ENCODE data around the gene KCNJ12.
"Not testable (repeated sequence)": the region's sequence is repeated elsewhere in the genome, so short reads cannot be mapped to it uniquely, and the experiment has no call there.

KCNJ12 gene

GRCh38 chr17:21451975-21452374 lies 75.8 kb downstream of the KCNJ12 start:
- Histone ChIP-seq H3K9ac (ENCODE audit: low read depth in 1 of 2, low read length in 2 of 2) (no peak overlapping the region), H3K27ac (ENCODE audit: low read depth, low read length) (no peak overlapping the region), H3K4me1 (ENCODE audit: control insufficient read depth in 1 of 2, insufficient read depth in 2 of 2, low read length in 2 of 2) (no peaks in the 10 kb centered on the region)

GRCh38 chr17:21452377-21453143 lies 76.4 kb downstream of the KCNJ12 start:
- H3K27me3 ChIP-seq (ENCODE audit: control insufficient read depth in 1 of 2, insufficient read depth in 2 of 2, low read length in 2 of 2): no peaks in the 10 kb centered on the region
- no peak overlapping the region for H3K27ac ChIP-seq (ENCODE audit: low read depth, low read length)
- peak overlapping the region; percentile 16 to 17 for H3K4me3 ChIP-seq (ENCODE audit: low read depth in 1 of 2, low read length in 2 of 2)
- no peaks in the 10 kb centered on the region for H3K4me1 ChIP-seq (ENCODE audit: control insufficient read depth in 1 of 2, insufficient read depth in 2 of 2, low read length in 2 of 2)
- no peak overlapping the region for H3K9ac ChIP-seq (ENCODE audit: low read depth in 1 of 2, low read length in 2 of 2)
- no peaks in the 10 kb centered on the region for H3K9me3 ChIP-seq (ENCODE audit: control insufficient read depth in 1 of 2, low read length in 2 of 2)
- no peaks in the 10 kb centered on the region for H3K36me3 ChIP-seq (ENCODE audit: control insufficient read depth in 1 of 2, insufficient read depth in 2 of 2, low read length in 2 of 2)

More at GRCh38 chr17:21451975-21452374, 75.8 kb downstream of the KCNJ12 start:
- Histone ChIP-seq H3K4me3 (ENCODE audit: low read depth in 1 of 2, low read length in 2 of 2) (no peak overlapping the region), H3K27me3 (ENCODE audit: control insufficient read depth in 1 of 2, insufficient read depth in 2 of 2, low read length in 2 of 2) (no peaks in the 10 kb centered on the region), H3K36me3 (ENCODE audit: control insufficient read depth in 1 of 2, insufficient read depth in 2 of 2, low read length in 2 of 2) (no peaks in the 10 kb centered on the region), H3K9me3 (ENCODE audit: control insufficient read depth in 1 of 2, low read length in 2 of 2) (no peaks in the 10 kb centered on the region)

- no peak overlapping the region for H3K4me3 ChIP-seq (ENCODE audit: low read depth in 1 of 2, low read length in 2 of 2)
- no peaks in the 10 kb centered on the region for H3K27me3 ChIP-seq (ENCODE audit: control insufficient read depth in 1 of 2, insufficient read depth in 2 of 2, low read length in 2 of 2)
- no peaks in the 10 kb centered on the region for H3K4me1 ChIP-seq (ENCODE audit: control insufficient read depth in 1 of 2, insufficient read depth in 2 of 2, low read length in 2 of 2)
- no peaks in the 10 kb centered on the region for H3K9me3 ChIP-seq (ENCODE audit: control insufficient read depth in 1 of 2, low read length in 2 of 2)
- H3K27ac ChIP-seq (ENCODE audit: low read depth, low read length): no peak overlapping the region
- no peaks in the 10 kb centered on the region for H3K36me3 ChIP-seq (ENCODE audit: control insufficient read depth in 1 of 2, insufficient read depth in 2 of 2, low read length in 2 of 2)
- H3K9ac ChIP-seq (ENCODE audit: low read depth in 1 of 2, low read length in 2 of 2): no peak overlapping the region
These were observed 77.2 kb downstream of the KCNJ12 start for GRCh38 chr17:21453144-21453898.

- H3K27ac ChIP-seq (ENCODE audit: low read depth, low read length); H3K27me3 ChIP-seq (ENCODE audit: control insufficient read depth in 1 of 2, insufficient read depth in 2 of 2, low read length in 2 of 2); H3K4me3 ChIP-seq (ENCODE audit: low read depth in 1 of 2, low read length in 2 of 2); H3K36me3 ChIP-seq (ENCODE audit: control insufficient read depth in 1 of 2, insufficient read depth in 2 of 2, low read length in 2 of 2); H3K9ac ChIP-seq (ENCODE audit: low read depth in 1 of 2, low read length in 2 of 2); H3K9me3 ChIP-seq (ENCODE audit: control insufficient read depth in 1 of 2, low read length in 2 of 2); H3K4me1 ChIP-seq (ENCODE audit: control insufficient read depth in 1 of 2, insufficient read depth in 2 of 2, low read length in 2 of 2): not testable (repeated sequence)
These were observed 77.8 kb downstream of the KCNJ12 start for GRCh38 chr17:21454006-21454405.

- no peak overlapping the region for H3K9ac ChIP-seq (ENCODE audit: low read depth in 1 of 2, low read length in 2 of 2)
- H3K27ac ChIP-seq (ENCODE audit: low read depth, low read length): no peak overlapping the region
- H3K9me3 ChIP-seq (ENCODE audit: control insufficient read depth in 1 of 2, low read length in 2 of 2): no peaks in the 10 kb centered on the region
- no peaks in the 10 kb centered on the region for H3K27me3 ChIP-seq (ENCODE audit: control insufficient read depth in 1 of 2, insufficient read depth in 2 of 2, low read length in 2 of 2)
- no peak overlapping the region for H3K4me3 ChIP-seq (ENCODE audit: low read depth in 1 of 2, low read length in 2 of 2)
- no peaks in the 10 kb centered on the region for H3K4me1 ChIP-seq (ENCODE audit: control insufficient read depth in 1 of 2, insufficient read depth in 2 of 2, low read length in 2 of 2)
- H3K36me3 ChIP-seq (ENCODE audit: control insufficient read depth in 1 of 2, insufficient read depth in 2 of 2, low read length in 2 of 2): no peaks in the 10 kb centered on the region
These were observed 78.3 kb downstream of the KCNJ12 start for GRCh38 chr17:21454441-21454840.

GRCh38 chr17:21455761-21456160 lies 79.6 kb downstream of the KCNJ12 start:
- H3K9me3 ChIP-seq (ENCODE audit: control insufficient read depth in 1 of 2, low read length in 2 of 2): no peaks in the 10 kb centered on the region
- no peak overlapping the region for H3K4me3 ChIP-seq (ENCODE audit: low read depth in 1 of 2, low read length in 2 of 2)
- no peak overlapping the region for H3K9ac ChIP-seq (ENCODE audit: low read depth in 1 of 2, low read length in 2 of 2)
- H3K27ac ChIP-seq (ENCODE audit: low read depth, low read length): no peak overlapping the region
- H3K4me1 ChIP-seq (ENCODE audit: control insufficient read depth in 1 of 2, insufficient read depth in 2 of 2, low read length in 2 of 2): no peaks in the 10 kb centered on the region
- H3K27me3 ChIP-seq (ENCODE audit: control insufficient read depth in 1 of 2, insufficient read depth in 2 of 2, low read length in 2 of 2): no peaks in the 10 kb centered on the region
- H3K36me3 ChIP-seq (ENCODE audit: control insufficient read depth in 1 of 2, insufficient read depth in 2 of 2, low read length in 2 of 2): no peaks in the 10 kb centered on the region

GRCh38 chr17:21456449-21456848 lies 80.3 kb downstream of the KCNJ12 start:
- H3K36me3 ChIP-seq (ENCODE audit: control insufficient read depth in 1 of 2, insufficient read depth in 2 of 2, low read length in 2 of 2); H3K9ac ChIP-seq (ENCODE audit: low read depth in 1 of 2, low read length in 2 of 2); H3K4me3 ChIP-seq (ENCODE audit: low read depth in 1 of 2, low read length in 2 of 2); H3K27me3 ChIP-seq (ENCODE audit: control insufficient read depth in 1 of 2, insufficient read depth in 2 of 2, low read length in 2 of 2); H3K4me1 ChIP-seq (ENCODE audit: control insufficient read depth in 1 of 2, insufficient read depth in 2 of 2, low read length in 2 of 2); H3K9me3 ChIP-seq (ENCODE audit: control insufficient read depth in 1 of 2, low read length in 2 of 2); H3K27ac ChIP-seq (ENCODE audit: low read depth, low read length): not testable (repeated sequence)

- H3K9me3 ChIP-seq (ENCODE audit: control insufficient read depth in 1 of 2, low read length in 2 of 2): no peaks in the 10 kb centered on the region
- no peak overlapping the region for H3K9ac ChIP-seq (ENCODE audit: low read depth in 1 of 2, low read length in 2 of 2)
- H3K27ac ChIP-seq (ENCODE audit: low read depth, low read length): no peak overlapping the region
- H3K27me3 ChIP-seq (ENCODE audit: control insufficient read depth in 1 of 2, insufficient read depth in 2 of 2, low read length in 2 of 2): no peaks in the 10 kb centered on the region
- H3K36me3 ChIP-seq (ENCODE audit: control insufficient read depth in 1 of 2, insufficient read depth in 2 of 2, low read length in 2 of 2): no peaks in the 10 kb centered on the region
- no peaks in the 10 kb centered on the region for H3K4me1 ChIP-seq (ENCODE audit: control insufficient read depth in 1 of 2, insufficient read depth in 2 of 2, low read length in 2 of 2)
- H3K4me3 ChIP-seq (ENCODE audit: low read depth in 1 of 2, low read length in 2 of 2): no peak overlapping the region
These were observed 81.2 kb downstream of the KCNJ12 start for GRCh38 chr17:21457051-21458026.

GRCh38 chr17:21458054-21458453 lies 81.9 kb downstream of the KCNJ12 start:
- H3K27ac ChIP-seq (ENCODE audit: low read depth, low read length): no peak overlapping the region
- no peak overlapping the region for H3K4me3 ChIP-seq (ENCODE audit: low read depth in 1 of 2, low read length in 2 of 2)
- H3K9ac ChIP-seq (ENCODE audit: low read depth in 1 of 2, low read length in 2 of 2): no peak overlapping the region
- H3K4me1 ChIP-seq (ENCODE audit: control insufficient read depth in 1 of 2, insufficient read depth in 2 of 2, low read length in 2 of 2): no peaks in the 10 kb centered on the region
- no peaks in the 10 kb centered on the region for H3K9me3 ChIP-seq (ENCODE audit: control insufficient read depth in 1 of 2, low read length in 2 of 2)
- H3K36me3 ChIP-seq (ENCODE audit: control insufficient read depth in 1 of 2, insufficient read depth in 2 of 2, low read length in 2 of 2): no peaks in the 10 kb centered on the region
- H3K27me3 ChIP-seq (ENCODE audit: control insufficient read depth in 1 of 2, insufficient read depth in 2 of 2, low read length in 2 of 2): no peaks in the 10 kb centered on the region

- Histone ChIP-seq H3K9me3 (ENCODE audit: control insufficient read depth in 1 of 2, low read length in 2 of 2) (no peaks in the 10 kb centered on the region), H3K27me3 (ENCODE audit: control insufficient read depth in 1 of 2, insufficient read depth in 2 of 2, low read length in 2 of 2) (no peaks in the 10 kb centered on the region), H3K27ac (ENCODE audit: low read depth, low read length) (no peak overlapping the region)
These were observed 83.4 kb downstream of the KCNJ12 start for GRCh38 chr17:21459536-21459935.

More at GRCh38 chr17:21459536-21459935, 83.4 kb downstream of the KCNJ12 start:
- Histone ChIP-seq H3K4me1 (ENCODE audit: control insufficient read depth in 1 of 2, insufficient read depth in 2 of 2, low read length in 2 of 2) (no peaks in the 10 kb centered on the region), H3K4me3 (ENCODE audit: low read depth in 1 of 2, low read length in 2 of 2) (no peak overlapping the region), H3K36me3 (ENCODE audit: control insufficient read depth in 1 of 2, insufficient read depth in 2 of 2, low read length in 2 of 2) (no peaks in the 10 kb centered on the region), H3K9ac (ENCODE audit: low read depth in 1 of 2, low read length in 2 of 2) (no peak overlapping the region)

Data from duodenal mucosa (tissue), 2 donors.